ENCODE data around the gene FDXR. TPM values are rescaled to one million over a fixed set of nuclear protein-coding genes. Genes with fewer than 3 reads are reported as not detected.
"Not testable (repeated sequence)": the region's sequence is repeated elsewhere in the genome, so short reads cannot be mapped to it uniquely, and the experiment has no call there.

Gene FDXR
- polyA plus RNA-seq, 2 of the 4 experiments (the other 2 are of a cell fraction): 32.5 to 43.3 TPM

DNA sequence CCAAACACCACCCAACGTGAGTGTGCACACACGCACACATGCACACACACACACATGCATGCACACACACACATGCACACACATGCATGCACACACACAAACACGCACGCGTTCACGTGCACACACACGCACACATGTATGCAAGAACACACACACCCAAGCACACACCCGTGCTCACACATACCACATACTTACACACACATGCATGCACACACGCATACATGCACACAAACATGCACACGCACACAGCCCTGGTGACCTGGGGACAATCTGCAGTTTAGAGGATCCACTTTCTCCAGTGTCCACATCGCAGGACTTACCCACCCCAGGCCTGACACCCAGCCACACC lies 44.0 kb upstream of the FDXR start:
- FAIRE-seq: no peak
- Histone ChIP-seq H3K4me3 (no peak overlapping the region), H3K4me2 (no peak overlapping the region), H3K4me1 (peaks cover 5% of the 10 kb centered on the region; the same call in 1 of the 3 replicates), H3K27ac (no peak overlapping the region), H3K9me3 (no peaks in the 10 kb centered on the region)
- ATAC-seq: no peak
- 85% methylated on average over 11 of the region's 11 CpGs for WGBS (ENCODE audit: missing lambda C conversion rate)
- ChIA-PET POLR2A (no interaction called here), CTCF (interaction anchor here (0.9 to 42.0 kb wide), 6 partner anchors 9 to 85 kb away, joined by 3 to 1448 read pairs (median 4); partner anchors contain the start of gene HID1)
- TF ChIP-seq, protein P1, sequence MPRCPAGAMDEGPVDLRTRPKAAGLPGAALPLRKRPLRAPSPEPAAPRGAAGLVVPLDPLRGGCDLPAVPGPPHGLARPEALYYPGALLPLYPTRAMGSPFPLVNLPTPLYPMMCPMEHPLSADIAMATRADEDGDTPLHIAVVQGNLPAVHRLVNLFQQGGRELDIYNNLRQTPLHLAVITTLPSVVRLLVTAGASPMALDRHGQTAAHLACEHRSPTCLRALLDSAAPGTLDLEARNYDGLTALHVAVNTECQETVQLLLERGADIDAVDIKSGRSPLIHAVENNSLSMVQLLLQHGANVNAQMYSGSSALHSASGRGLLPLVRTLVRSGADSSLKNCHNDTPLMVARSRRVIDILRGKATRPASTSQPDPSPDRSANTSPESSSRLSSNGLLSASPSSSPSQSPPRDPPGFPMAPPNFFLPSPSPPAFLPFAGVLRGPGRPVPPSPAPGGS (IDR thresholded peaks at IDR 0.05): no peak
- no peak for TF ChIP-seq JUNB (IDR thresholded peaks at IDR 0.05)
- no peak for TF ChIP-seq ESRRA (IDR thresholded peaks at IDR 0.05; ENCODE audit: borderline replicate concordance, low read length)
- no peak for TF ChIP-seq MAZ (IDR thresholded peaks at IDR 0.05; ENCODE audit: borderline replicate concordance, low read depth, low read length)
- TF ChIP-seq, protein P2, sequence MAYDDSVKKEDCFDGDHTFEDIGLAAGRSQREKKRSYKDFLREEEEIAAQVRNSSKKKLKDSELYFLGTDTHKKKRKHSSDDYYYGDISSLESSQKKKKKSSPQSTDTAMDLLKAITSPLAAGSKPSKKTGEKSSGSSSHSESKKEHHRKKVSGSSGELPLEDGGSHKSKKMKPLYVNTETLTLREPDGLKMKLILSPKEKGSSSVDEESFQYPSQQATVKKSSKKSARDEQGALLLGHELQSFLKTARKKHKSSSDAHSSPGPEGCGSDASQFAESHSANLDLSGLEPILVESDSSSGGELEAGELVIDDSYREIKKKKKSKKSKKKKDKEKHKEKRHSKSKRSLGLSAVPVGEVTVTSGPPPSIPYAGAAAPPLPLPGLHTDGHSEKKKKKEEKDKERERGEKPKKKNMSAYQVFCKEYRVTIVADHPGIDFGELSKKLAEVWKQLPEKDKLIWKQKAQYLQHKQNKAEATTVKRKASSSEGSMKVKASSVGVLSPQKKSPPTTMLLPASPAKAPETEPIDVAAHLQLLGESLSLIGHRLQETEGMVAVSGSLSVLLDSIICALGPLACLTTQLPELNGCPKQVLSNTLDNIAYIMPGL (CRISPR knock-in tag; IDR thresholded peaks at IDR 0.05; ENCODE audit: borderline replicate concordance): no peak
- no peak for TF ChIP-seq FOXS1 (CRISPR knock-in tag; IDR thresholded peaks at IDR 0.05)
- no peak for TF ChIP-seq GATA3 (IDR thresholded peaks at IDR 0.05; ENCODE audit: borderline replicate concordance)
- no peak for TF ChIP-seq TP53 (CRISPR knock-in tag; IDR thresholded peaks at IDR 0.05)
- TF ChIP-seq NR3C1 (IDR thresholded peaks at IDR 0.05): no peak
- TF ChIP-seq, protein P3, sequence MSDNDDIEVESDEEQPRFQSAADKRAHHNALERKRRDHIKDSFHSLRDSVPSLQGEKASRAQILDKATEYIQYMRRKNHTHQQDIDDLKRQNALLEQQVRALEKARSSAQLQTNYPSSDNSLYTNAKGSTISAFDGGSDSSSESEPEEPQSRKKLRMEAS (IDR thresholded peaks at IDR 0.05): no peak
- TF ChIP-seq MYC (IDR thresholded peaks at IDR 0.05; ENCODE audit: borderline replicate concordance, low read length): no peak
- no peak for TF ChIP-seq RNF2 (IDR thresholded peaks at IDR 0.05; ENCODE audit: borderline replicate concordance, low read depth)
- no peak for TF ChIP-seq JUN (IDR thresholded peaks at IDR 0.05)
- TF ChIP-seq CEBPB (IDR thresholded peaks at IDR 0.05): no peak
- no peak for TF ChIP-seq PHF8 (IDR thresholded peaks at IDR 0.05; ENCODE audit: borderline replicate concordance, low read depth)
- no peak for TF ChIP-seq NPAS2 (CRISPR knock-in tag; IDR thresholded peaks at IDR 0.05; ENCODE audit: borderline replicate concordance)
- no peak for TF ChIP-seq CBX8 (IDR thresholded peaks at IDR 0.05)
- no peak for DNase-seq (ENCODE audit: low read depth in 1 of 2, low spot score in 1 of 2)

DNA sequence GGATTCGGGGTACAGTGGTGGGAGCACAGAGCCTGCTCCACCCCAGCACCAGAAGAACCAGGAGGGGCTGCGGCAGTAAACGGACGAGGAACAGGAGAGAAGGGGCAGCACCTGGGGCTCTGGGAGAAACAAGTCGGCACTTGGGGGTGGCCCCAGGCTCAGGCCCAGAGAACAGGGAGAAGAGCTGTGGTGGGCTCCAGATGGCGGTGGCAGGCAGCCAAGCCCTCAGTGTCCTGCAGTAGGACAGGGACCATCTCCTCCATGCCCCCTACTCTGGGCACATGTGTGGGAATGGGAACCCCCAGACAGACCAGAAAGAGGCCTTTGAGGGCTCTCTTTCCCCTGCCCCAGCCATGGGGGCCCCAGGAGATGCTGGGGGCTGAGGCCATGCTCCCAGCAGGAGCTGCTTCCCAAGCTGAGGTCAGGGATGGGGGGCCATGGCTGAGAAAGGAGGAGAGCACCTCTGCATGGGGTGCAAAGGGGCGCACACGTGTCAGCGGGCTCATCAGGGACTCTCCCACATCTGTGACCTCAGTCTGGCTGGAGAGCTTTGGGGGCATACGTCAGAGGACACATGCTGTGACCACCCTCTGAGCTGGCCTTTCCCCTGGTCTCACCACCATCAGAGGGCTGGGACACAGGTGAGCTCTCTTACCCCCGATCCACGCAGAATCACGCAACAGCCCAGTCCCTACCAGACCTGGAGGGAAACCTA lies 43.5 kb upstream of the FDXR start:
- TF ChIP-seq KDM1A (IDR thresholded peaks at IDR 0.05; ENCODE audit: low read depth) (no peak), MAFK (IDR thresholded peaks at IDR 0.05; ENCODE audit: partially characterized antibody) (no peak), CBX8 (IDR thresholded peaks at IDR 0.05) (no peak), HOXB13 (CRISPR knock-in tag; IDR thresholded peaks at IDR 0.05; ENCODE audit: low read depth) (no peak), ZFP36 (IDR thresholded peaks at IDR 0.05; ENCODE audit: borderline replicate concordance, partially characterized antibody) (no peak), MYC (IDR thresholded peaks at IDR 0.05; ENCODE audit: borderline replicate concordance, low read length) (no peak), CHD4 (IDR thresholded peaks at IDR 0.05; ENCODE audit: borderline replicate concordance) (no peak), HEYL (CRISPR knock-in tag; IDR thresholded peaks at IDR 0.05) (no peak), KDM5A (IDR thresholded peaks at IDR 0.05) (no peak), TP53 (CRISPR knock-in tag; IDR thresholded peaks at IDR 0.05) (no peak), NR3C1 (IDR thresholded peaks at IDR 0.05) (no peak), PHF8 (IDR thresholded peaks at IDR 0.05; ENCODE audit: borderline replicate concordance, low read depth) (no peak), HOXA7 (CRISPR knock-in tag; IDR thresholded peaks at IDR 0.05) (no peak), SREBF2 (IDR thresholded peaks at IDR 0.05) (no peak)
- TF ChIP-seq, protein P4, sequence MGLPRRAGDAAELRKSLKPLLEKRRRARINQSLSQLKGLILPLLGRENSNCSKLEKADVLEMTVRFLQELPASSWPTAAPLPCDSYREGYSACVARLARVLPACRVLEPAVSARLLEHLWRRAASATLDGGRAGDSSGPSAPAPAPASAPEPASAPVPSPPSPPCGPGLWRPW (IDR thresholded peaks at IDR 0.05): no peak
- TF ChIP-seq, protein P5, sequence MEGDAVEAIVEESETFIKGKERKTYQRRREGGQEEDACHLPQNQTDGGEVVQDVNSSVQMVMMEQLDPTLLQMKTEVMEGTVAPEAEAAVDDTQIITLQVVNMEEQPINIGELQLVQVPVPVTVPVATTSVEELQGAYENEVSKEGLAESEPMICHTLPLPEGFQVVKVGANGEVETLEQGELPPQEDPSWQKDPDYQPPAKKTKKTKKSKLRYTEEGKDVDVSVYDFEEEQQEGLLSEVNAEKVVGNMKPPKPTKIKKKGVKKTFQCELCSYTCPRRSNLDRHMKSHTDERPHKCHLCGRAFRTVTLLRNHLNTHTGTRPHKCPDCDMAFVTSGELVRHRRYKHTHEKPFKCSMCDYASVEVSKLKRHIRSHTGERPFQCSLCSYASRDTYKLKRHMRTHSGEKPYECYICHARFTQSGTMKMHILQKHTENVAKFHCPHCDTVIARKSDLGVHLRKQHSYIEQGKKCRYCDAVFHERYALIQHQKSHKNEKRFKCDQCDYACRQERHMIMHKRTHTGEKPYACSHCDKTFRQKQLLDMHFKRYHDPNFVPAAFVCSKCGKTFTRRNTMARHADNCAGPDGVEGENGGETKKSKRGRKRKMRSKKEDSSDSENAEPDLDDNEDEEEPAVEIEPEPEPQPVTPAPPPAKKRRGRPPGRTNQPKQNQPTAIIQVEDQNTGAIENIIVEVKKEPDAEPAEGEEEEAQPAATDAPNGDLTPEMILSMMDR (IDR thresholded peaks at IDR 0.05): no peak
- H3K9me3 ChIP-seq: no peaks in the 10 kb centered on the region

DNA sequence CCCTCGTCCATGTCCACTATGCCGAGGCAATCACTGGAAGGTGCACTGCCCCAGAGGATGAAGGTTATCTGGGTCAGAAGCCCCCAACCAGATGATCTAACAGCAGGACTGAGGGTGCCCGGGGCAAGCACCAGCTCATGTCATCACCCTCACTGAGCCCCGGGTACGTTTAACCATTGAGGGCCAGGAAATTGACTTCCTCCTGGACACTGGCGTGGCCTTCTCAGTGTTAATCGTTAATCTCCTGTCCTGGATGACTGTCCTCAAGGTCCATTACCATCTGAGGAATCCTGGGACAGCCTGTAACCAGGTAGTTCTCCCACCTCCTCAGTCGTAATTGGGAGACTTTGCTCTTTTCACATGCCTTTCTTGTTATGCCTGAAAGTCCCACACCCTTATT lies 38.6 kb upstream of the FDXR start:
- CTCF ChIA-PET: interaction anchor here (0.7 to 5.1 kb wide), 5 partner anchors 9 to 195 kb away, joined by 3 to 25 read pairs (median 7); partner anchors contain the start of genes OTOP2 and USH1G
- H3K4me3 ChIP-seq; ATAC-seq; POLR2A ChIA-PET; H3K4me1 ChIP-seq; DNase-seq (ENCODE audit: low read depth in 1 of 2, low spot score in 1 of 2); H3K27ac ChIP-seq; H3K4me2 ChIP-seq; H3K9me3 ChIP-seq; FAIRE-seq: not testable (repeated sequence)
- 40% methylated on average over 8 of the region's 8 CpGs for WGBS (ENCODE audit: missing lambda C conversion rate)

More for the DNA sequence above, 43.5 kb upstream of the FDXR start:
- ATAC-seq (no peak), FAIRE-seq (no peak), DNase-seq (ENCODE audit: low read depth in 1 of 2, low spot score in 1 of 2) (no peak)
- H3K27ac ChIP-seq: no peak overlapping the region
- WGBS (ENCODE audit: missing lambda C conversion rate): 72% methylated on average over 11 of the region's 13 CpGs
- H3K4me2 ChIP-seq: no peak overlapping the region
- POLR2A ChIA-PET: no interaction called here
- no peak overlapping the region for H3K4me3 ChIP-seq
- CTCF ChIA-PET: interaction anchor here (1.0 to 42.0 kb wide), 5 partner anchors 8 to 55 kb away, joined by 3 to 1448 read pairs (median 3); partner anchors contain the start of genes HID1 and OTOP2
- peaks cover 5% of the 10 kb centered on the region; the same call in 1 of the 3 replicates for H3K4me1 ChIP-seq
